Mesodermal cell (in vitro differentiated cells): ENCODE measurements around the gene PRDM11.

Experiments used
- H3K27ac ChIP-seq: 2 replicates; pipeline ENCODE4 v1.7.0; 2013; ENCODE audit warnings: mild to moderate bottlenecking, low read depth, low read length, moderate library complexity; ENCODE audit not compliant: severe bottlenecking
- H3K36me3 ChIP-seq: 2 replicates; pipeline ENCODE4 v1.7.1; 2013; ENCODE audit warnings: mild to moderate bottlenecking, low read length, moderate library complexity; ENCODE audit not compliant: control insufficient read depth, insufficient read depth
- H3K4me1 ChIP-seq: one replicate; pipeline ENCODE4 v1.7.1; 2013; ENCODE audit warnings: mild to moderate bottlenecking, low read length; ENCODE audit not compliant: insufficient read depth, control insufficient read depth, poor library complexity, severe bottlenecking
- H3K4me3 ChIP-seq: 2 replicates; pipeline ENCODE4 v1.7.0; 2013; ENCODE audit warnings: low read length, control low read depth, mild to moderate bottlenecking; ENCODE audit not compliant: insufficient read depth, poor library complexity, severe bottlenecking; ENCODE audit errors: extremely low read depth
- H3K9me3 ChIP-seq: 2 replicates; pipeline ENCODE4 v1.7.1; 2013; ENCODE audit warnings: mild to moderate bottlenecking, low read length, moderate library complexity; ENCODE audit not compliant: control insufficient read depth
- WGBS, 2 experiments: methylation state at CpG; one replicate each; pipeline ENCODE4 v1.1.5; 2013; ENCODE audit warnings: missing lambda C conversion rate in 2 of 2; ENCODE audit not compliant: insufficient coverage in 2 of 2; 5-methylcytosine and 5-hydroxymethylcytosine counted together

The PRDM11 gene

GRCh38 chr11:45212566-45213315 is 66.3 kb downstream of the PRDM11 start:
- peaks cover 8% of the 10 kb centered on the region for H3K4me1 ChIP-seq
- 86 to 87% methylated on average over 28 to 29 of the region's 31 CpGs for WGBS, 2 experiments
- H3K4me3 ChIP-seq: no peak overlapping the region
- no peak overlapping the region for H3K27ac ChIP-seq
- peaks cover 4% of the 10 kb centered on the region for H3K36me3 ChIP-seq
- H3K9me3 ChIP-seq: no peaks in the 10 kb centered on the region

GRCh38 chr11:45213316-45213665 is 66.9 kb downstream of the PRDM11 start:
- H3K27ac ChIP-seq: no peak overlapping the region
- H3K36me3 ChIP-seq: peaks cover 4% of the 10 kb centered on the region
- H3K9me3 ChIP-seq: no peaks in the 10 kb centered on the region
- H3K4me3 ChIP-seq: no peak overlapping the region
- 89 to 93% methylated on average over 7 to 12 of the region's 12 CpGs for WGBS, 2 experiments
- peaks cover 8% of the 10 kb centered on the region for H3K4me1 ChIP-seq

GRCh38 chr11:45213717-45214116 is 67.3 kb downstream of the PRDM11 start:
- H3K27ac ChIP-seq: no peak overlapping the region
- peaks cover 8% of the 10 kb centered on the region for H3K4me1 ChIP-seq
- no peaks in the 10 kb centered on the region for H3K9me3 ChIP-seq
- WGBS, 2 experiments: 86% methylated on average over 1 of the region's 1 CpG; no CpG with 5 or more reads in 1 of the 2 experiments
- H3K36me3 ChIP-seq: peaks cover 4% of the 10 kb centered on the region
- no peak overlapping the region for H3K4me3 ChIP-seq

- WGBS, 2 experiments: 87 to 92% methylated on average over 4 of the region's 4 CpGs
These were observed 68.8 kb downstream of the PRDM11 start for GRCh38 chr11:45215098-45215865.

GRCh38 chr11:45216031-45216430 is 69.6 kb downstream of the PRDM11 start:
- 86% methylated on average over 1 of the region's 1 CpG; no CpG with 5 or more reads in 1 of the 2 experiments for WGBS, 2 experiments
- Histone ChIP-seq H3K36me3 (peaks cover 4% of the 10 kb centered on the region), H3K27ac (no peak overlapping the region), H3K9me3 (no peaks in the 10 kb centered on the region), H3K4me1 (no peaks in the 10 kb centered on the region), H3K4me3 (no peak overlapping the region)

More at GRCh38 chr11:45215098-45215865, 68.8 kb downstream of the PRDM11 start:
- Histone ChIP-seq H3K9me3 (no peaks in the 10 kb centered on the region), H3K36me3 (peaks cover 4% of the 10 kb centered on the region), H3K4me3 (no peak overlapping the region), H3K4me1 (peaks cover 3% of the 10 kb centered on the region), H3K27ac (no peak overlapping the region)

GRCh38 chr11:45216901-45217300 is 70.5 kb downstream of the PRDM11 start:
- 80 to 100% methylated on average over 1 to 2 of the region's 2 CpGs for WGBS, 2 experiments
- no peak overlapping the region for H3K4me3 ChIP-seq
- no peaks in the 10 kb centered on the region for H3K9me3 ChIP-seq
- H3K36me3 ChIP-seq: peaks cover 4% of the 10 kb centered on the region
- no peaks in the 10 kb centered on the region for H3K4me1 ChIP-seq
- H3K27ac ChIP-seq: no peak overlapping the region

- WGBS, 2 experiments: 100% methylated on average over 1 of the region's 2 CpGs
These were observed 71.6 kb downstream of the PRDM11 start for GRCh38 chr11:45217991-45218390.

GRCh38 chr11:45218705-45219104 is 72.3 kb downstream of the PRDM11 start:
- Histone ChIP-seq H3K4me3 (no peak overlapping the region), H3K9me3 (no peaks in the 10 kb centered on the region), H3K4me1 (no peaks in the 10 kb centered on the region), H3K27ac (no peak overlapping the region), H3K36me3 (peaks cover 5% of the 10 kb centered on the region)
- 92 to 94% methylated on average over 3 to 4 of the region's 4 CpGs for WGBS, 2 experiments

More at GRCh38 chr11:45217991-45218390, 71.6 kb downstream of the PRDM11 start:
- no peaks in the 10 kb centered on the region for H3K9me3 ChIP-seq
- no peak overlapping the region for H3K4me3 ChIP-seq
- H3K27ac ChIP-seq: no peak overlapping the region
- peaks cover 5% of the 10 kb centered on the region for H3K36me3 ChIP-seq
- no peaks in the 10 kb centered on the region for H3K4me1 ChIP-seq

- Histone ChIP-seq H3K4me3 (no peak overlapping the region), H3K4me1 (no peaks in the 10 kb centered on the region), H3K36me3 (peaks cover 5% of the 10 kb centered on the region), H3K27ac (no peak overlapping the region), H3K9me3 (no peaks in the 10 kb centered on the region)
- 90 to 96% methylated on average over 15 to 18 of the region's 18 CpGs for WGBS, 2 experiments
These were observed 73.0 kb downstream of the PRDM11 start for GRCh38 chr11:45219411-45219810.

GRCh38 chr11:45223496-45223895 is 77.1 kb downstream of the PRDM11 start:
- 89 to 97% methylated on average over 3 to 4 of the region's 5 CpGs for WGBS, 2 experiments
- no peak overlapping the region for H3K4me3 ChIP-seq
- H3K36me3 ChIP-seq: peaks cover 25% of the 10 kb centered on the region
- no peaks in the 10 kb centered on the region for H3K9me3 ChIP-seq
- no peak overlapping the region for H3K27ac ChIP-seq
- H3K4me1 ChIP-seq: no peaks in the 10 kb centered on the region

- WGBS, 2 experiments: 86 to 97% methylated on average over 8 to 11 of the region's 11 CpGs
These were observed 78.3 kb downstream of the PRDM11 start for GRCh38 chr11:45224766-45225165.

More at GRCh38 chr11:45224766-45225165, 78.3 kb downstream of the PRDM11 start:
- Histone ChIP-seq H3K4me3 (no peak overlapping the region), H3K36me3 (peaks cover 25% of the 10 kb centered on the region), H3K9me3 (no peaks in the 10 kb centered on the region), H3K4me1 (no peaks in the 10 kb centered on the region), H3K27ac (no peak overlapping the region)
